Karpas-422 (cell line): ENCODE results near the gene ZNF555. TPM values are rescaled to one million over a fixed set of nuclear protein-coding genes. Genes with fewer than 3 reads are reported as not detected.
A peak's percentile ranks its signal among the peaks of the same experiment; 100 is the strongest.

Experiments used
- DNase-seq: peaks from one replicate; pipeline ENCODE4 v3.0.0-alpha.2; 2015
- H2AFZ ChIP-seq: fragments of 200-600 bp; sonication (generic); 2 replicates; pipeline ENCODE4 v1.6.1; 2014; ENCODE audit warnings: antibody characterized with exemption, low read length, mixed read lengths
- H3K27ac ChIP-seq: fragments of 200-600 bp; sonication (generic); 2 replicates; pipeline ENCODE4 v1.5.1; 2014; ENCODE audit warnings: mild to moderate bottlenecking, low read length, moderate library complexity
- H3K27me3 ChIP-seq: fragments of 200-600 bp; sonication (generic); 2 replicates; pipeline ENCODE4 v1.6.1; 2014; ENCODE audit warnings: low read length, mixed read lengths
- H3K36me3 ChIP-seq: fragments of 200-600 bp; sonication (generic); 2 replicates; pipeline ENCODE4 v1.6.1; 2014; ENCODE audit warnings: low read length, mixed read lengths; ENCODE audit not compliant: insufficient read depth
- H3K4me1 ChIP-seq: fragments of 200-600 bp; sonication (generic); 2 replicates; pipeline ENCODE4 v1.6.1; 2014; ENCODE audit warnings: mild to moderate bottlenecking, low read length, mixed read lengths
- H3K4me2 ChIP-seq: fragments of 200-600 bp; sonication (generic); 2 replicates; pipeline ENCODE4 v1.6.1; 2014; ENCODE audit warnings: low read length, low read depth, mild to moderate bottlenecking; ENCODE audit not compliant: poor library complexity, severe bottlenecking
- H3K4me3 ChIP-seq: fragments of 200-600 bp; sonication (generic); 2 replicates; pipeline ENCODE4 v1.5.1; 2014; ENCODE audit warnings: mild to moderate bottlenecking, antibody characterized with exemption, low read length, mixed read lengths
- H3K79me2 ChIP-seq: fragments of 200-600 bp; sonication (generic); 2 replicates; pipeline ENCODE4 v1.6.1; 2014; ENCODE audit warnings: mild to moderate bottlenecking, low read length, mixed read lengths
- H3K9ac ChIP-seq: fragments of 200-600 bp; sonication (generic); 2 replicates; pipeline ENCODE4 v1.6.0; 2014; ENCODE audit warnings: low read length
- H3K9me2 ChIP-seq: fragments of 200-600 bp; sonication (generic), shearing (Covaris generic); replicated peaks from 2 replicates; pipeline ENCODE4 v1.6.0; 2014; ENCODE audit warnings: mild to moderate bottlenecking, low read length, moderate library complexity; ENCODE audit not compliant: insufficient read depth
- H3K9me3 ChIP-seq: fragments of 300-700, 200-600 bp; sonication (generic); 2 replicates; pipeline ENCODE4 v1.6.1; 2014; ENCODE audit warnings: low read length, mixed read lengths
- H4K20me1 ChIP-seq: fragments of 200-600 bp; sonication (generic); 2 replicates; pipeline ENCODE4 v1.6.1; 2014; ENCODE audit warnings: mild to moderate bottlenecking, antibody characterized with exemption, low read length, low read depth; ENCODE audit not compliant: insufficient read depth
- total RNA-seq: library from RNA; depleted of rRNA; stranded (reverse); fragments of >200 nt; shearing (Covaris generic); gene quantifications from 2 replicates; pipeline ENCODE4 v1.2.3, GENCODE V29; 2014; ENCODE audit warnings: low replicate concordance

ZNF555 gene
- total RNA-seq, 1 experiment from 2014 or later = 1.4 TPM

DNA sequence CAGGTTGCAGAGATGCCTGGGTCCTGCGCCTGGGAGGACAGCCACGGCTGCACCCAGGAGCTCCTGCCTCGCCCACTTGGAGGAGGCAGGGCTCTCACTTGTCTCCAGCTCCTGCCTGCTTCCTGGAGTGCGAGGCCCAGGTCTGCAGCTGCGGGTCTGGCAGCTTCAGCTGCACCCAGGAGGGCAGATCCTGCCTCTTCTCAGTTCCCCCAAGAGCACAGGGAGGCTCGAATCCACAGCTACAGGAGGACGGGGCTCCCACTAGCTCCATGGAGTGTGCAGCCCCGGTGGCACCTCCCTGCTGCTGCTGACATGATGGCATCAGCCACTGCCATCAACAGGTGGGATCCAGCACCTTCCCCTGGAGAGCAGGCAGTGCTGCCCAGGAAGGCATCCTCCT is 17.1 kb upstream of the ZNF555 start:
- Histone ChIP-seq H3K27ac (no peak overlapping the region), H3K9ac (no peak overlapping the region), H3K27me3 (no peaks in the 10 kb centered on the region), H3K9me2 (no peaks in the 10 kb centered on the region), H3K4me1 (peaks cover 4% of the 10 kb centered on the region), H3K36me3 (no peaks in the 10 kb centered on the region; the same call in 1 of the 2 replicates), H3K9me3 (no peaks in the 10 kb centered on the region), H3K79me2 (0 out of 2 replicates have a peak, but pooled peaks cover 3% of the 10 kb centered on the region), H4K20me1 (no peaks in the 10 kb centered on the region), H3K4me2 (no peak overlapping the region), H3K4me3 (no peak overlapping the region), H2AFZ (no peak overlapping the region)
- no peak for DNase-seq

- H3K27me3 ChIP-seq = no peaks in the 10 kb centered on the region
These were observed 14.3 kb upstream of the ZNF555 start for GRCh38 chr19:2827022-2827421.

DNA sequence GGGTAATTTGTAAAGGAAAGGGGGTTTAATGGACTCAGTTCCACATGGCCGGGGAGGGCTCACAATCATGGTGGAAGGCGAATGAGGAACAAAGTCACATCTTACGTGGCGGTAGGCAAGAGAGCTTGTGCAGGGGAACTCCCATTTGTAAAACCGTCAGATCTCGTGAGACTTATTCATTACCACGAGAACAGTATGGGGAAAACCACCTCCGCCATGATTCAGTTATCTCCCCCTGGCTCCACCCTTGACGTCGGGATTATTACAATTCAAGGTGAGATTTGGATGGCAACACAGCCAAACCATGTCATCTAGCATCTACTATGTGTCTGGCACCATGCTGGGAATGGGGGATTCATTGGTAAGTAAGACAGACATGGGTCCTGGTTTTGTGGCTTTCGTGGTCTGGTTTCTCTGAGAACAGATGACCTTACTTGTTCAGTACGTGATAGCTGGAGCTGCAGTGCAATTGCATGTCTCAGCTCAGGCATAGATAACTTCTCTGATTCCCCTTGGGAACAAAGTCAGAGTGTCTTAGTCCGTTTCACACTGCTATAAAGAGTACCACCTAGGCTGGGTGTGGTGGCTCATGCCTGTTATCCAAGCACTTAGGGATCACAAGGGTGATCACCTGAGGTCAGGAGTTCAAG is 13.3 kb upstream of the ZNF555 start:
- no peak overlapping the region for H3K4me2 ChIP-seq
- H3K9me3 ChIP-seq = peaks cover 3% of the 10 kb centered on the region; the same call in 1 of the 2 replicates
- DNase-seq = no peak
- H3K9ac ChIP-seq = no peak overlapping the region
- no peak overlapping the region for H3K4me3 ChIP-seq
- H3K9me2 ChIP-seq = no peaks in the 10 kb centered on the region
- no peaks in the 10 kb centered on the region for H3K4me1 ChIP-seq
- H3K27ac ChIP-seq = no peak overlapping the region
- H2AFZ ChIP-seq = no peak overlapping the region
- H3K36me3 ChIP-seq = no peaks in the 10 kb centered on the region; the same call in 1 of the 2 replicates
- no peaks in the 10 kb centered on the region for H4K20me1 ChIP-seq
- no peaks in the 10 kb centered on the region for H3K79me2 ChIP-seq
- H3K27me3 ChIP-seq = no peaks in the 10 kb centered on the region

More at GRCh38 chr19:2827022-2827421, 14.3 kb upstream of the ZNF555 start:
- Histone ChIP-seq H3K9me2 (no peaks in the 10 kb centered on the region), H3K4me1 (no peaks in the 10 kb centered on the region), H3K27ac (no peak overlapping the region), H4K20me1 (no peaks in the 10 kb centered on the region), H3K79me2 (no peaks in the 10 kb centered on the region), H3K36me3 (no peaks in the 10 kb centered on the region; the same call in 1 of the 2 replicates), H3K4me3 (no peak overlapping the region), H2AFZ (no peak overlapping the region), H3K4me2 (no peak overlapping the region), H3K9me3 (0 out of 2 replicates have a peak, but pooled peaks cover 3% of the 10 kb centered on the region), H3K9ac (no peak overlapping the region)
- DNase-seq = no peak

DNA sequence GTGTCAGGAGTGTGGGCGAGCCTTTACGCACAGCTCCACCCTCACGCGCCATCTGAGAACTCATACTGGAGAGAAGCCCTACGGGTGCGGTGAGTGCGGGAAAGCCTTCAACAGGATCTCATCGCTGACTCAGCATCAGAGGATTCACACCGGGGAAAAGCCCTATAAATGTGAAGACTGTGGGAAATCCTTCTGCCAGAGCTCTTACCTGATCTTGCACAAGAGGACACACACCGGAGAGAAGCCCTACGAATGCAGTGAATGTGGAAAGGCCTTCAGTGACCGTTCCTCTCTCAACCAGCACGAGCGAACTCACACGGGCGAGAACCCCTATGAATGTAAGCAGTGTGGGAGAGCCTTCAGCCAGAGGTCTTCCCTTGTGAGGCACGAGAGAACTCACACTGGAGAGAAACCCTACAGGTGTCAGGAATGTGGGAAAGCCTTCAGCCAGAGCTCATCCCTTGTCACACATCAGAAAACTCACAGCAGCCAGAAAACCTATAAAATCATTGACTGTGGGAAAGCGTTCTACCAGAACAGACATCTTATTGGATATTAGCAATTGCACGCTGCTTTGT is 6.9 kb upstream of the ZNF555 start:
- H3K9ac ChIP-seq = no peak overlapping the region
- peaks cover 26% of the 10 kb centered on the region for H3K9me3 ChIP-seq
- no peaks in the 10 kb centered on the region for H4K20me1 ChIP-seq

DNA sequence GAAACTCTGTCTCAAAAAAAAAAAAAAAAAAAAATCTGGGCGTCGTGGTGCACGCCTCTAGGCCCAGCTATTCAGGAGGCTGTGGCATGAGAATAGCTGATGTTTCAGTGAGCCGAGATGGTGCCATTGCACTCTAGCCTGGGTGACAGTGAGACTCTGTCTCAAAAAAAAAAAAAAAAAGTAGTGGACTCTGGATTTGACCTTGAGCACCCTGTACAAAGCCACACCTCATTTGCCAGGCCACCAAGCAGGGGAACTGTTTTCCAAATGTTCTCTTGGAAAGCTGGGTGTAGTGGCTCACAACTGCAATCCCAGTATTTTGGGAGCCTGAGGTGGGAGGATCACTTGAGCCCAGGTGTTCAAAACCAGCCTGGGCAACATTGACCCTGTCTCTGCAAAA is 3.8 kb upstream of the ZNF555 start:
- Histone ChIP-seq H3K4me1 (peaks cover 6% of the 10 kb centered on the region), H3K27ac (no peak overlapping the region), H3K9me2 (no peaks in the 10 kb centered on the region), H3K9ac (no peak overlapping the region), H4K20me1 (no peaks in the 10 kb centered on the region), H3K79me2 (no peaks in the 10 kb centered on the region), H3K4me3 (no peak overlapping the region), H3K4me2 (no peak overlapping the region), H3K27me3 (no peaks in the 10 kb centered on the region), H3K36me3 (peaks cover 14% of the 10 kb centered on the region), H2AFZ (no peak overlapping the region), H3K9me3 (peaks cover 23% of the 10 kb centered on the region)
- DNase-seq = no peak

More for the DNA sequence above, 6.9 kb upstream of the ZNF555 start:
- Histone ChIP-seq H3K4me3 (no peak overlapping the region), H2AFZ (no peak overlapping the region), H3K79me2 (no peaks in the 10 kb centered on the region), H3K27me3 (no peaks in the 10 kb centered on the region), H3K4me1 (no peaks in the 10 kb centered on the region), H3K9me2 (no peaks in the 10 kb centered on the region), H3K36me3 (peaks cover 14% of the 10 kb centered on the region), H3K4me2 (no peak overlapping the region), H3K27ac (no peak overlapping the region)
- DNase-seq = no peak

DNA sequence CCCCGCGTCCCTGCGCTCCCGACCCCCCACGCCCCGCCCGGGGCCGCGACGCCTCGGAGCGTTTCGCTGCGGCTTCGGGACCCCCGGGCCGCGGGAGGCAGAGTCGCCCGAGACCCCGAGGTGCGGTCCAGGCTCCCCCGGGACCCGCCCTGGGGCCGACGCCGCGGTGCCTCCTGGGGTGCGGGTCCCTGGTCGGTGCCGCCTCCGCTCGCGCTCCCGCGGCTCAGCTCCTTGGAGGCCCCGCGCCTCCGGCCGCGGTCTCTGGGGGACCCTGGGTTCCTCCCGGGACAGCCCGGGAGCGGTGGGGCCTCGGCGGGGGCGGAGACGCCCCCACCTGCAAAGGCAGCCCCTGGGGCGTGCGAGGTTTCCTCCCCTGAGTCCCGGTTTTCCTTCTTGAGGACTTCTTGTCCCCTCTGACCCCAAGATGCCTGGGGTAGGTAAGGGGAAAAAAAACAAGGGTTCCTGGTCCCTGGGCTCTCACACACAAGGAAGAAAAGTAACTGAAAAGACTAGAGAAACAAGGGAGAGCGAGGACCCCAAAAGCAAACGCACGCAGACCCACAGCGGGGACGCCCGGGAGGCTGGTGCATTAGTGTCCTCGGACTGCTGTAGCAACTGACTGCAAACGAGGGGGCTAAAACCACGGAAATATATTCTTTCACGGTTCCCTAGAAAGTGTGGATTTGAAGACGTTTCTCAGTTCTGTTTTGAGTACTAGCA is 740 bp downstream of the ZNF555 start:
- H3K9me3 ChIP-seq = no peaks in the 10 kb centered on the region
- peak overlapping the region; percentile 67 for H3K9ac ChIP-seq
- no peak overlapping the region for H2AFZ ChIP-seq
- no peaks in the 10 kb centered on the region for H3K79me2 ChIP-seq
- no peaks in the 10 kb centered on the region for H4K20me1 ChIP-seq
- peak overlapping the region; percentile 72 for H3K4me2 ChIP-seq
- H3K36me3 ChIP-seq = no peaks in the 10 kb centered on the region
- no peaks in the 10 kb centered on the region for H3K27me3 ChIP-seq
- no peak overlapping the region for H3K27ac ChIP-seq
- DNase-seq = no peak
- peak overlapping the region; percentile 70 for H3K4me3 ChIP-seq
- peaks cover 8% of the 10 kb centered on the region for H3K4me1 ChIP-seq
- no peaks in the 10 kb centered on the region for H3K9me2 ChIP-seq

- H4K20me1 ChIP-seq = no peaks in the 10 kb centered on the region
- H3K79me2 ChIP-seq = no peaks in the 10 kb centered on the region
- H3K4me3 ChIP-seq = no peak overlapping the region
- H2AFZ ChIP-seq = no peak overlapping the region
- H3K36me3 ChIP-seq = no peaks in the 10 kb centered on the region
- H3K4me1 ChIP-seq = peaks cover 8% of the 10 kb centered on the region
- no peak overlapping the region for H3K9ac ChIP-seq
- H3K9me3 ChIP-seq = peaks cover 3% of the 10 kb centered on the region; the same call in 1 of the 2 replicates
- no peak for DNase-seq
- no peak overlapping the region for H3K4me2 ChIP-seq
- H3K9me2 ChIP-seq = no peaks in the 10 kb centered on the region
- H3K27ac ChIP-seq = no peak overlapping the region
- H3K27me3 ChIP-seq = no peaks in the 10 kb centered on the region
These were observed 3.8 kb downstream of the ZNF555 start for GRCh38 chr19:2845107-2845506.

DNA sequence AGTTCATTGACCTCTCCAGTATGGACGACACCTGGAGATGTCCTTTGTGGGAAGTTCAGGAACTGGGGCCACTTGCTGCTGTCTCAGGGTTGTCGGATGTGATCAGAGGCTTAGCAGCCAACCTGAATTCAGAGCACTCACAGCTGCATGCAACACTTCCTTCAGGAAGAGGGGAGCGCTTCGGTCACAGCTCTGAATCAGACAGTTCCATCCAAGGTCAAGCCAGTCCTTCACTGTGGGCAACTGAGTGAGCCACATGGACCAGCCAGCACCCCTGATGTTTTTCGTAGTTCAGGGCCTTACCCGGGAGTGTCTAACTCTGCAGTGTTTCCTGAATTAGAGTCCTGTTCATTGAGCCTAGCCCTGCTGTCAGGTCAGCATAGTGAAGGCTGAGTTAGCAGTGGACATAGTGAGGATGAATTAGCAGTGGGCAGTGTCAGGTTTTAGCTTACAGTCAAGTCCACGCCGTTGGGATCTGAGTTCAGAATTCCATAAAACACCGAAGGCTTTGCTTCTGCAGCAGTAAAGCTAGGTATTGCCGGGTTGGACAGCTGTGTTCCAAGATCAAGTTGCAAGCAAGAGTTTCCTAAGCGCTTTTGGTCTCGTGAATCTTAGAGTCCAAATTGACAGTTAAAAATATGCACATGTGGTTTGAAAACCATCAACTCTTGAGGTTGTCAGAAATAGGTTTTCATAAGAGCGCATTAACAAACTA is 5.1 kb downstream of the ZNF555 start:
- DNase-seq = peak; percentile 17
- peaks cover 8% of the 10 kb centered on the region for H3K4me1 ChIP-seq
- no peak overlapping the region for H3K27ac ChIP-seq
- no peaks in the 10 kb centered on the region for H4K20me1 ChIP-seq
- no peak overlapping the region for H2AFZ ChIP-seq
- H3K9ac ChIP-seq = no peak overlapping the region
- no peaks in the 10 kb centered on the region for H3K79me2 ChIP-seq
- no peaks in the 10 kb centered on the region for H3K36me3 ChIP-seq
- H3K9me2 ChIP-seq = no peaks in the 10 kb centered on the region
- no peaks in the 10 kb centered on the region for H3K27me3 ChIP-seq
- no peak overlapping the region for H3K4me2 ChIP-seq
- peaks cover 5% of the 10 kb centered on the region for H3K9me3 ChIP-seq
- H3K4me3 ChIP-seq = no peak overlapping the region
